Urinary bladder (tissue), 4 donors: ENCODE data around the gene SOCS1. TPM values are rescaled to one million over a fixed set of nuclear protein-coding genes. Genes with fewer than 3 reads are reported as not detected.
"Not testable (repeated sequence)": the region's sequence is repeated elsewhere in the genome, so short reads cannot be mapped to it uniquely, and the experiment has no call there.

ENCODE experiments used
- DNase-seq: peaks from one replicate; pipeline ENCODE4 v3.0.0-alpha.2; 2015; ENCODE audit errors: extremely low spot score
- H3K27ac ChIP-seq: one replicate; pipeline ENCODE4 v1.5.1; 2013; ENCODE audit warnings: low read depth, mild to moderate bottlenecking, moderate library complexity
- H3K36me3 ChIP-seq: one replicate; pipeline ENCODE4 v1.6.1; 2013; ENCODE audit warnings: mild to moderate bottlenecking, moderate library complexity; ENCODE audit not compliant: insufficient read depth
- H3K4me1 ChIP-seq: one replicate; pipeline ENCODE4 v1.6.1; 2013; ENCODE audit warnings: mild to moderate bottlenecking, moderate library complexity; ENCODE audit not compliant: insufficient read depth
- H3K4me3 ChIP-seq: one replicate; pipeline ENCODE4 v1.5.1; 2013; ENCODE audit warnings: low read depth, low read length
- WGBS: extraction: QIAGEN DNeasy Blood & Tissue Kit; methylation state at CpG from one replicate; pipeline ENCODE4 v1.1.7; 2013; 5-methylcytosine and 5-hydroxymethylcytosine counted together
- polyA plus RNA-seq: library from polyadenylated mRNA; stranded (reverse); fragments of 200-250 nt; gene quantifications from one replicate; pipeline ENCODE4 v1.2.3, GENCODE V29; 2013
- total RNA-seq: library from RNA; depleted of rRNA; stranded (reverse); fragments of >200 nt; gene quantifications from one replicate; pipeline ENCODE4 v1.2.3, GENCODE V29; 2014
- donor health status: healthy with polysubstance abuse.
- donor health status: healthy.

Gene SOCS1
- total and polyA plus RNA-seq, 2 donors: 6.9 to 15.0 TPM

GRCh38 chr16:11224894-11225676, 30.9 kb downstream of the SOCS1 start:
- Histone ChIP-seq H3K27ac (no peak overlapping the region), H3K4me3 (no peak overlapping the region), H3K36me3 (no peaks in the 10 kb centered on the region), H3K4me1 (no peaks in the 10 kb centered on the region)
- no peak for DNase-seq
- WGBS: 65% methylated on average over 21 of the region's 21 CpGs

- no peak for DNase-seq
- Histone ChIP-seq H3K36me3 (no peaks in the 10 kb centered on the region), H3K27ac (peak overlapping the region; percentile 61), H3K4me1 (no peaks in the 10 kb centered on the region), H3K4me3 (no peak overlapping the region)
- WGBS: 66% methylated on average over 24 of the region's 24 CpGs
These were observed 31.7 kb downstream of the SOCS1 start for GRCh38 chr16:11224096-11224893.

- not testable (repeated sequence) for H3K4me1 ChIP-seq
These were observed 35.5 kb downstream of the SOCS1 start for GRCh38 chr16:11220507-11220906.

GRCh38 chr16:11219178-11219577, 36.8 kb downstream of the SOCS1 start:
- 83% methylated on average over 4 of the region's 4 CpGs for WGBS
- DNase-seq: no peak
- Histone ChIP-seq H3K4me3 (no peak overlapping the region), H3K4me1 (no peaks in the 10 kb centered on the region), H3K36me3 (no peaks in the 10 kb centered on the region), H3K27ac (no peak overlapping the region)

More at GRCh38 chr16:11220507-11220906, 35.5 kb downstream of the SOCS1 start:
- not testable (repeated sequence) for H3K4me3 ChIP-seq, DNase-seq, H3K27ac ChIP-seq, H3K36me3 ChIP-seq
- 73% methylated on average over 2 of the region's 2 CpGs for WGBS

- no peak for DNase-seq
- Histone ChIP-seq H3K4me3 (no peak overlapping the region), H3K27ac (no peak overlapping the region), H3K4me1 (no peaks in the 10 kb centered on the region), H3K36me3 (no peaks in the 10 kb centered on the region)
- WGBS: 85% methylated on average over 1 of the region's 1 CpG
These were observed 37.4 kb downstream of the SOCS1 start for GRCh38 chr16:11218604-11218962.

- H3K4me1 ChIP-seq: no peaks in the 10 kb centered on the region
- H3K4me3 ChIP-seq: no peak overlapping the region
- no peak overlapping the region for H3K27ac ChIP-seq
- no peak for DNase-seq
- H3K36me3 ChIP-seq: no peaks in the 10 kb centered on the region
- 77% methylated on average over 3 of the region's 3 CpGs for WGBS
These were observed 38.1 kb downstream of the SOCS1 start for GRCh38 chr16:11217651-11218603.

GRCh38 chr16:11215935-11216556, 40.0 kb downstream of the SOCS1 start:
- Histone ChIP-seq H3K36me3 (no peaks in the 10 kb centered on the region), H3K27ac (no peak overlapping the region), H3K4me3 (no peak overlapping the region), H3K4me1 (no peaks in the 10 kb centered on the region)
- no peak for DNase-seq
- 91% methylated on average over 3 of the region's 3 CpGs for WGBS

- Histone ChIP-seq H3K27ac (no peak overlapping the region), H3K4me1 (no peaks in the 10 kb centered on the region), H3K4me3 (no peak overlapping the region), H3K36me3 (no peaks in the 10 kb centered on the region)
- no peak for DNase-seq
- 94% methylated on average over 7 of the region's 7 CpGs for WGBS
These were observed 42.2 kb downstream of the SOCS1 start for GRCh38 chr16:11213799-11214198.

- no peak overlapping the region for H3K27ac ChIP-seq
- no peak overlapping the region for H3K4me3 ChIP-seq
- no peaks in the 10 kb centered on the region for H3K36me3 ChIP-seq
- WGBS: 93% methylated on average over 5 of the region's 5 CpGs
- H3K4me1 ChIP-seq: no peaks in the 10 kb centered on the region
- DNase-seq: no peak
These were observed 42.6 kb downstream of the SOCS1 start for GRCh38 chr16:11213373-11213772.

GRCh38 chr16:11212798-11213196, 43.2 kb downstream of the SOCS1 start:
- no peak overlapping the region for H3K27ac ChIP-seq
- 89% methylated on average over 16 of the region's 16 CpGs for WGBS
- no peaks in the 10 kb centered on the region for H3K36me3 ChIP-seq
- H3K4me1 ChIP-seq: no peaks in the 10 kb centered on the region
- H3K4me3 ChIP-seq: no peak overlapping the region
- no peak for DNase-seq

GRCh38 chr16:11211977-11212797, 43.8 kb downstream of the SOCS1 start:
- no peak for DNase-seq
- no peak overlapping the region for H3K4me3 ChIP-seq
- WGBS: 74% methylated on average over 16 of the region's 16 CpGs
- H3K36me3 ChIP-seq: no peaks in the 10 kb centered on the region
- H3K4me1 ChIP-seq: no peaks in the 10 kb centered on the region
- no peak overlapping the region for H3K27ac ChIP-seq
